K562 (cell line): Measurements from ENCODE around the gene SENP1. TPM values are rescaled to one million over a fixed set of nuclear protein-coding genes. Genes with fewer than 3 reads are reported as not detected.

Source experiments
- ATAC-seq: fragments of 200-7000 bp; cut with Tn5 transposase; 3 replicates; pipeline ENCODE4 v1.9.1; 2020; ENCODE audit warnings: moderate library complexity
- BruUV-seq: library from RNA; stranded (reverse); fragments of 400-500 nt; replicated peaks from 2 replicates; lab custom pipeline; 2021; lab: Mats Ljungman, UMichigan
- CTCF ChIA-PET: fragments of 300-600 bp; formaldehyde crosslinking; extraction: SDS; loops from one replicate; lab custom pipeline; 2021; ENCODE audit warnings: low intra/inter-chr PET ratio; lab: Yijun Ruan, JAX
- POLR2A ChIA-PET: fragments of 300-600, 350-650 bp; sonication (Branson Sonifier 250); formaldehyde crosslinking; extraction: SDS; loops from one replicate; lab custom pipeline; 2021; ENCODE audit warnings: antibody characterized with exemption, inconsistent platforms; lab: Yijun Ruan, JAX
- DNase-seq, 4 experiments: peaks; one replicate each; pipeline versions ENCODE4 v3.0.0 to v3.0.0-alpha.2; 2011 to 2018; ENCODE audit warnings: low spot score in 3 of 4, mixed read lengths in 3 of 4; ENCODE audit errors: extremely low read depth in 1 of 4
- FAIRE-seq: peaks from 2 replicates; lab custom pipeline; 2011; peaks lifted over from hg19 to GRCh38; lab: Jason Lieb, UNC
- H2AFZ ChIP-seq: 2 replicates; pipeline ENCODE4 v1.6.0; 2011; ENCODE audit warnings: low read depth, low read length, control low read depth, inconsistent platforms
- H3K27ac ChIP-seq: fragments of 200-600 bp; 3 replicates; pipeline ENCODE4 v1.8.0; 2011; ENCODE audit warnings: low read depth, mild to moderate bottlenecking, control low read depth, inconsistent platforms, low read length, moderate library complexity, mixed read lengths; ENCODE audit errors: extremely low read depth
- H3K27me3 ChIP-seq, 2 experiments: fragments of 300-600 bp in 1 of 2; 2 replicates in 1 of 2; 3 replicates in 1 of 2; pipeline versions ENCODE4 v1.6.0 to v1.8.0; 2011; ENCODE audit warnings: inconsistent platforms in 2 of 2, low read length in 2 of 2, mild to moderate bottlenecking in 1 of 2, mixed read lengths in 1 of 2, moderate library complexity in 1 of 2; ENCODE audit not compliant: control insufficient read depth in 2 of 2, insufficient read depth in 2 of 2
- H3K36me3 ChIP-seq: fragments of 300-600 bp; 3 replicates; pipeline ENCODE4 v1.8.0; 2011; ENCODE audit warnings: mild to moderate bottlenecking, low read length, inconsistent platforms; ENCODE audit not compliant: control insufficient read depth, insufficient read depth
- H3K4me1 ChIP-seq, 2 experiments: fragments of 200-600 bp in 1 of 2; replicated peaks in 1 of 2; 2 replicates in 1 of 2; 3 replicates in 1 of 2; pipeline versions ENCODE4 v1.5.1 to v1.8.0; 2011; ENCODE audit warnings: inconsistent platforms in 2 of 2, low read length in 2 of 2, mild to moderate bottlenecking in 1 of 2, mixed read lengths in 1 of 2, moderate library complexity in 1 of 2; ENCODE audit not compliant: control insufficient read depth in 2 of 2, insufficient read depth in 2 of 2
- H3K4me2 ChIP-seq: 2 replicates; pipeline ENCODE4 v1.6.1; 2011; ENCODE audit warnings: low read length, control low read depth, inconsistent platforms, mixed read lengths; ENCODE audit not compliant: insufficient read depth
- H3K4me3 ChIP-seq: fragments of 200-600 bp; sonication (generic), shearing (Covaris generic); 2 replicates; pipeline ENCODE4 v1.5.1; 2016; ENCODE audit warnings: control low read depth, inconsistent platforms
- H3K79me2 ChIP-seq: fragments of 200-600 bp; 3 replicates; pipeline ENCODE4 v1.8.0; 2011; ENCODE audit warnings: low read length, inconsistent platforms; ENCODE audit not compliant: control insufficient read depth, insufficient read depth
- H3K9ac ChIP-seq, 2 experiments: 2 replicates each; pipeline versions ENCODE4 v1.6.0 to v1.6.1; 2011; ENCODE audit warnings: low read depth in 2 of 2, low read length in 2 of 2, control low read depth in 1 of 2, inconsistent platforms in 1 of 2, mild to moderate bottlenecking in 1 of 2, mixed read lengths in 1 of 2; ENCODE audit not compliant: insufficient read depth in 1 of 2
- H3K9me1 ChIP-seq: one replicate; pipeline ENCODE4 v1.6.0; 2011; ENCODE audit warnings: inconsistent platforms, mild to moderate bottlenecking, low read length, moderate library complexity; ENCODE audit not compliant: control insufficient read depth, insufficient read depth
- H3K9me3 ChIP-seq: replicated peaks from 2 replicates; pipeline ENCODE4 v1.5.1; 2011; ENCODE audit warnings: low read depth, low read length, inconsistent platforms; ENCODE audit not compliant: control insufficient read depth, insufficient read depth
- H4K20me1 ChIP-seq: replicated peaks from 2 replicates; pipeline ENCODE4 v1.6.1; 2011; ENCODE audit warnings: low read length, inconsistent platforms, mixed read lengths; ENCODE audit not compliant: control insufficient read depth, insufficient read depth
- BACH1 ChIP-seq: fragments of 200-800 bp; sonication (Bioruptor generic); IDR thresholded peaks from 2 replicates; pipeline ENCODE4 v1.6.1; 2016; ENCODE audit warnings: missing genetic modification characterization, missing compliant biosample characterization
- BCOR ChIP-seq: fragments of 450-650 bp; IDR thresholded peaks from 2 replicates; pipeline ENCODE4 v1.6.1; 2016
- HNRNPLL ChIP-seq: fragments of 200-400 bp; formaldehyde crosslinking; IDR thresholded peaks from 2 replicates; pipeline ENCODE4 v1.6.1; 2017; ENCODE audit warnings: low read length, low read depth, mild to moderate bottlenecking; ENCODE audit not compliant: poor library complexity, severe bottlenecking
- NFE2 ChIP-seq: IDR thresholded peaks from 2 replicates; pipeline ENCODE4 v1.6.1; 2014; ENCODE audit warnings: antibody characterized with exemption, low read depth
- POLR2B ChIP-seq: fragments of 450-650 bp; IDR thresholded peaks from 2 replicates; pipeline ENCODE4 v1.6.1; 2018; ENCODE audit warnings: low read depth; ENCODE audit not compliant: partially characterized antibody
- RBM25 ChIP-seq: fragments of 200-400 bp; formaldehyde crosslinking; IDR thresholded peaks from 2 replicates; pipeline ENCODE4 v1.6.1; 2018; ENCODE audit warnings: low read length, low read depth, moderate library complexity; ENCODE audit not compliant: severe bottlenecking
- RBM34 ChIP-seq: fragments of 200-400 bp; formaldehyde crosslinking; IDR thresholded peaks from 2 replicates; pipeline ENCODE4 v1.6.1; 2018; ENCODE audit warnings: low read length, borderline replicate concordance; ENCODE audit not compliant: insufficient read depth
- SRSF3 ChIP-seq: fragments of 200-400 bp; formaldehyde crosslinking; IDR thresholded peaks from 2 replicates; pipeline ENCODE4 v1.6.1; 2016; ENCODE audit warnings: mild to moderate bottlenecking, low read length, moderate library complexity; ENCODE audit not compliant: insufficient read depth
- ZBTB8A ChIP-seq: fragments of 450-650 bp; IDR thresholded peaks from 2 replicates; pipeline ENCODE4 v1.6.1; 2018; ENCODE audit warnings: mild to moderate bottlenecking, moderate library complexity; ENCODE audit not compliant: partially characterized antibody
- ZFP36 ChIP-seq: fragments of 150-350 bp; IDR thresholded peaks from 2 replicates; pipeline ENCODE4 v1.6.1; 2018; ENCODE audit warnings: low read length, low read depth; ENCODE audit not compliant: partially characterized antibody
- ZNF121 ChIP-seq: sonication (generic); formaldehyde crosslinking; conservative IDR thresholded peaks from 2 replicates; pipeline ENCODE4 v1.8.0; 2022; ENCODE audit warnings: missing genetic modification reagents
- ZNF695 ChIP-seq: fragments of 450-650 bp; formaldehyde crosslinking; IDR thresholded peaks from 2 replicates; pipeline ENCODE4 v1.4.0; 2020; ENCODE audit warnings: mild to moderate bottlenecking, moderate library complexity
- WGBS: fragments of 100-300 bp; shearing (Covaris generic); methylation state at CpG from one replicate; pipeline ENCODE4 v1.1.6; 2016; ENCODE audit warnings: low coverage, mixed read lengths; ENCODE audit not compliant: insufficient coverage; ENCODE audit errors: missing lambda C conversion rate; 5-methylcytosine and 5-hydroxymethylcytosine counted together
- in situ Hi-C: fragments of 300-500 bp; cut with MboI; formaldehyde crosslinking; loops from 4 replicates; pipeline ENCODE4 v1.15.0; 2018; ENCODE audit warnings: inconsistent platforms, mixed read lengths
- intact Hi-C: fragments of 100-400 bp; cut with micrococcal nuclease; formaldehyde crosslinking; loops from 2 replicates; pipeline ENCODE4 v1.14.2; 2022
- polyA plus RNA-seq, 8 experiments: library from polyadenylated mRNA; depleted of rRNA in 4 of 8; stranded (reverse) in 5 of 8; unstranded in 3 of 8; fragments of >200 nt; fragmentation: Nextera tagmentation in 2 of 8; fragmentation: Illumina TruSeq in 1 of 8; extraction: Ambion mirVana in 2 of 8; extraction: Trizol in 1 of 8; gene quantifications; 2 replicates each; pipeline versions ENCODE4 v1.2.1 to v1.2.3, GENCODE V29; 2011 to 2014; ENCODE audit warnings: inconsistent platforms in 1 of 8, missing spikeins in 1 of 8
- total RNA-seq, 7 experiments: library from RNA; depleted of rRNA in 6 of 7; stranded (reverse); fragments of >200 nt in 6 of 7; fragmentation: Illumina TruSeq in 2 of 7; extraction: Trizol in 2 of 7; gene quantifications; 2 replicates each; pipeline versions ENCODE4 v1.2.1 to v1.2.3, GENCODE V29; 2011 to 2021; ENCODE audit warnings: low replicate concordance in 1 of 7

The SENP1 gene
- total and polyA plus RNA-seq, 9 of the 15 experiments (the other 6 are each of a cell fraction or from before 2014, with no cell fraction given): 15.5 to 59.0 (median 36.3) TPM

GRCh38 chr12:48026060-48026827, 79.6 kb downstream of the SENP1 start:
- no peak overlapping the region for H2AFZ ChIP-seq

More at GRCh38 chr12:48026060-48026827, 79.6 kb downstream of the SENP1 start:
- Histone ChIP-seq H3K27me3 (peaks cover 7 to 18% of the 10 kb centered on the region in 2 experiments; a peak in 4 of 5 replicates), H3K9me1 (no peaks in the 10 kb centered on the region), H3K27ac (no peak overlapping the region), H3K4me2 (no peak overlapping the region), H3K4me1 (peaks cover 8 to 17% of the 10 kb centered on the region in 2 experiments), H3K9me3 (no peaks in the 10 kb centered on the region), H3K4me3 (no peak overlapping the region), H3K36me3 (no peaks in the 10 kb centered on the region), H4K20me1 (no peaks in the 10 kb centered on the region), H3K9ac (peak overlapping the region in 1 of 2 experiments; percentile 14; a peak in 1 of 4 replicates), H3K79me2 (no peaks in the 10 kb centered on the region)
- CTCF ChIA-PET: no interaction called here
- in situ Hi-C loops: no loop called here
- DNase-seq (no peak), ATAC-seq (no peak), FAIRE-seq (no peak)
- POLR2A ChIA-PET: interaction anchor here (0.6 to 1.1 kb wide), 2 partner anchors 14 to 29 kb away, joined by 3 to 5 read pairs; no protein-coding TSS in a partner anchor
- intact Hi-C loops: no loop called here
- BruUV-seq: no TSS peak
- 22% methylated on average over 7 of the region's 7 CpGs for WGBS
- TF ChIP-seq BACH1 (tag): no peak
- TF ChIP-seq ZNF695 (CRISPR knock-in tag): no peak
- no peak for TF ChIP-seq SRSF3
- peak; percentile 56 for TF ChIP-seq ZFP36
- no peak for TF ChIP-seq RBM34
- no peak for TF ChIP-seq NFE2
- no peak for TF ChIP-seq POLR2B
- no peak for TF ChIP-seq HNRNPLL
- TF ChIP-seq ZNF121 (CRISPR knock-in tag): no peak
- TF ChIP-seq ZBTB8A: no peak
- peak; percentile 40 for TF ChIP-seq RBM25
- peak; percentile 44; the same call in 1 of the 2 replicates for TF ChIP-seq BCOR
